ENCODE measurements around the gene PDGFA. TPM values are rescaled to one million over a fixed set of nuclear protein-coding genes. Genes with fewer than 3 reads are reported as not detected.

Gene PDGFA
- total RNA-seq, 1 experiment from 2014 or later: 129 TPM

DNA sequence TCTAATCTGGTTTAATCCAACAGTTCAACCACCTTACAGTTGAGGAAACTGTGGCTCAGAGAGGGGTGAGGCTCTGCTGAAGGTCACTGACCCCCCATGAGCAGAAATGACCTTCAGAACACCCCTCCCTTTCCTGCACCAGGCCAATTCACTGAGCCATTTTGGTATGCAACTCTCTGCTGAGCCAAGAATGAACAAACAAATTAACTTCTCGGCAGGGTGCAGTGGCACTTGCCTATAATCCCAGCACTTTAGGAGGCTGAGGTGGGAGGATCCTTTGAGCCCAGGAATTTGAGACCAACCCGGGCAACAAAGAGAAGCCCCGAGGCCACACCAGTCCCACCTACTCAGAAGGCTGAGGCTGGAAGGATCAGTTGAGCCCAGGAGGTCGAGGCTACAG lies 29.8 kb downstream of the PDGFA start:
- Mint-ChIP-seq H3K27ac (no peak overlapping the region), H3K9me3 (peaks cover 8% of the 10 kb centered on the region), H3K27me3 (ENCODE audit: low read depth) (no peaks in the 10 kb centered on the region; the same call in 1 of the 2 replicates), H3K4me3 (no peak overlapping the region), H3K4me1 (peaks cover 6% of the 10 kb centered on the region), H3K36me3 (no peaks in the 10 kb centered on the region)
- ChIA-PET POLR2A (no interaction called here), CTCF (interaction anchor here (1.1 kb wide), 1 partner anchor 222 kb away, joined by 3 read pairs; no protein-coding TSS in a partner anchor)
- ATAC-seq: no peak
- TF ChIP-seq, protein P1, sequence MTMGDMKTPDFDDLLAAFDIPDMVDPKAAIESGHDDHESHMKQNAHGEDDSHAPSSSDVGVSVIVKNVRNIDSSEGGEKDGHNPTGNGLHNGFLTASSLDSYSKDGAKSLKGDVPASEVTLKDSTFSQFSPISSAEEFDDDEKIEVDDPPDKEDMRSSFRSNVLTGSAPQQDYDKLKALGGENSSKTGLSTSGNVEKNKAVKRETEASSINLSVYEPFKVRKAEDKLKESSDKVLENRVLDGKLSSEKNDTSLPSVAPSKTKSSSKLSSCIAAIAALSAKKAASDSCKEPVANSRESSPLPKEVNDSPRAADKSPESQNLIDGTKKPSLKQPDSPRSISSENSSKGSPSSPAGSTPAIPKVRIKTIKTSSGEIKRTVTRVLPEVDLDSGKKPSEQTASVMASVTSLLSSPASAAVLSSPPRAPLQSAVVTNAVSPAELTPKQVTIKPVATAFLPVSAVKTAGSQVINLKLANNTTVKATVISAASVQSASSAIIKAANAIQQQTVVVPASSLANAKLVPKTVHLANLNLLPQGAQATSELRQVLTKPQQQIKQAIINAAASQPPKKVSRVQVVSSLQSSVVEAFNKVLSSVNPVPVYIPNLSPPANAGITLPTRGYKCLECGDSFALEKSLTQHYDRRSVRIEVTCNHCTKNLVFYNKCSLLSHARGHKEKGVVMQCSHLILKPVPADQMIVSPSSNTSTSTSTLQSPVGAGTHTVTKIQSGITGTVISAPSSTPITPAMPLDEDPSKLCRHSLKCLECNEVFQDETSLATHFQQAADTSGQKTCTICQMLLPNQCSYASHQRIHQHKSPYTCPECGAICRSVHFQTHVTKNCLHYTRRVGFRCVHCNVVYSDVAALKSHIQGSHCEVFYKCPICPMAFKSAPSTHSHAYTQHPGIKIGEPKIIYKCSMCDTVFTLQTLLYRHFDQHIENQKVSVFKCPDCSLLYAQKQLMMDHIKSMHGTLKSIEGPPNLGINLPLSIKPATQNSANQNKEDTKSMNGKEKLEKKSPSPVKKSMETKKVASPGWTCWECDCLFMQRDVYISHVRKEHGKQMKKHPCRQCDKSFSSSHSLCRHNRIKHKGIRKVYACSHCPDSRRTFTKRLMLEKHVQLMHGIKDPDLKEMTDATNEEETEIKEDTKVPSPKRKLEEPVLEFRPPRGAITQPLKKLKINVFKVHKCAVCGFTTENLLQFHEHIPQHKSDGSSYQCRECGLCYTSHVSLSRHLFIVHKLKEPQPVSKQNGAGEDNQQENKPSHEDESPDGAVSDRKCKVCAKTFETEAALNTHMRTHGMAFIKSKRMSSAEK (CRISPR knock-in tag; IDR thresholded peaks at IDR 0.05; ENCODE audit: borderline replicate concordance): no peak
- TF ChIP-seq RORB (CRISPR knock-in tag; IDR thresholded peaks at IDR 0.05) (no peak), GRHL2 (CRISPR knock-in tag; IDR thresholded peaks at IDR 0.05; ENCODE audit: insufficient replicate concordance, severe bottlenecking) (no peak), ZNF219 (CRISPR knock-in tag; IDR thresholded peaks at IDR 0.05; ENCODE audit: borderline replicate concordance) (no peak), ZNF416 (CRISPR knock-in tag; IDR thresholded peaks at IDR 0.05) (no peak), NFATC4 (CRISPR knock-in tag; IDR thresholded peaks at IDR 0.05) (no peak), NR1H2 (CRISPR knock-in tag; IDR thresholded peaks at IDR 0.05) (no peak), NFE2L1 (CRISPR knock-in tag; IDR thresholded peaks at IDR 0.05) (no peak), EMX1 (CRISPR knock-in tag; IDR thresholded peaks at IDR 0.05) (no peak), ZNF138 (CRISPR knock-in tag; conservative IDR thresholded peaks at IDR 0.05) (no peak), FOXP1 (CRISPR knock-in tag; IDR thresholded peaks at IDR 0.05; ENCODE audit: borderline replicate concordance) (no peak), CBFB (CRISPR knock-in tag; IDR thresholded peaks at IDR 0.05; ENCODE audit: low read depth) (no peak), NR2C2 (CRISPR knock-in tag; IDR thresholded peaks at IDR 0.05) (no peak), GTF2I (CRISPR knock-in tag; conservative IDR thresholded peaks at IDR 0.05) (no peak), ESRRA (CRISPR knock-in tag; IDR thresholded peaks at IDR 0.05; ENCODE audit: borderline replicate concordance) (no peak; the same call in 1 of the 2 replicates)
- TF ChIP-seq, protein P2, sequence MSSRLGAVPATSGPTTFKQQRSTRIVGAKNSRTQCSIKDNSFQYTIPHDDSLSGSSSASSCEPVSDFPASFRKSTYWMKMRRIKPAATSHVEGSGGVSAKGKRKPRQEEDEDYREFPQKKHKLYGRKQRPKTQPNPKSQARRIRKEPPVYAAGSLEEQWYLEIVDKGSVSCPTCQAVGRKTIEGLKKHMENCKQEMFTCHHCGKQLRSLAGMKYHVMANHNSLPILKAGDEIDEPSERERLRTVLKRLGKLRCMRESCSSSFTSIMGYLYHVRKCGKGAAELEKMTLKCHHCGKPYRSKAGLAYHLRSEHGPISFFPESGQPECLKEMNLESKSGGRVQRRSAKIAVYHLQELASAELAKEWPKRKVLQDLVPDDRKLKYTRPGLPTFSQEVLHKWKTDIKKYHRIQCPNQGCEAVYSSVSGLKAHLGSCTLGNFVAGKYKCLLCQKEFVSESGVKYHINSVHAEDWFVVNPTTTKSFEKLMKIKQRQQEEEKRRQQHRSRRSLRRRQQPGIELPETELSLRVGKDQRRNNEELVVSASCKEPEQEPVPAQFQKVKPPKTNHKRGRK (CRISPR knock-in tag; IDR thresholded peaks at IDR 0.05; ENCODE audit: borderline replicate concordance): no peak
- TF ChIP-seq, protein P3, sequence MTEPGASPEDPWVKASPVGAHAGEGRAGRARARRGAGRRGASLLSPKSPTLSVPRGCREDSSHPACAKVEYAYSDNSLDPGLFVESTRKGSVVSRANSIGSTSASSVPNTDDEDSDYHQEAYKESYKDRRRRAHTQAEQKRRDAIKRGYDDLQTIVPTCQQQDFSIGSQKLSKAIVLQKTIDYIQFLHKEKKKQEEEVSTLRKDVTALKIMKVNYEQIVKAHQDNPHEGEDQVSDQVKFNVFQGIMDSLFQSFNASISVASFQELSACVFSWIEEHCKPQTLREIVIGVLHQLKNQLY (CRISPR knock-in tag; IDR thresholded peaks at IDR 0.05): no peak
- TF ChIP-seq, protein P4, sequence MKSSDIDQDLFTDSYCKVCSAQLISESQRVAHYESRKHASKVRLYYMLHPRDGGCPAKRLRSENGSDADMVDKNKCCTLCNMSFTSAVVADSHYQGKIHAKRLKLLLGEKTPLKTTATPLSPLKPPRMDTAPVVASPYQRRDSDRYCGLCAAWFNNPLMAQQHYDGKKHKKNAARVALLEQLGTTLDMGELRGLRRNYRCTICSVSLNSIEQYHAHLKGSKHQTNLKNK (CRISPR knock-in tag; IDR thresholded peaks at IDR 0.05): no peak
- TF ChIP-seq, protein P5, sequence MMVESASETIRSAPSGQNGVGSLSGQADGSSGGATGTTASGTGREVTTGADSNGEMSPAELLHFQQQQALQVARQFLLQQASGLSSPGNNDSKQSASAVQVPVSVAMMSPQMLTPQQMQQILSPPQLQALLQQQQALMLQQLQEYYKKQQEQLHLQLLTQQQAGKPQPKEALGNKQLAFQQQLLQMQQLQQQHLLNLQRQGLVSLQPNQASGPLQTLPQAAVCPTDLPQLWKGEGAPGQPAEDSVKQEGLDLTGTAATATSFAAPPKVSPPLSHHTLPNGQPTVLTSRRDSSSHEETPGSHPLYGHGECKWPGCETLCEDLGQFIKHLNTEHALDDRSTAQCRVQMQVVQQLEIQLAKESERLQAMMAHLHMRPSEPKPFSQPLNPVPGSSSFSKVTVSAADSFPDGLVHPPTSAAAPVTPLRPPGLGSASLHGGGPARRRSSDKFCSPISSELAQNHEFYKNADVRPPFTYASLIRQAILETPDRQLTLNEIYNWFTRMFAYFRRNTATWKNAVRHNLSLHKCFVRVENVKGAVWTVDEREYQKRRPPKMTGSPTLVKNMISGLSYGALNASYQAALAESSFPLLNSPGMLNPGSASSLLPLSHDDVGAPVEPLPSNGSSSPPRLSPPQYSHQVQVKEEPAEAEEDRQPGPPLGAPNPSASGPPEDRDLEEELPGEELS (CRISPR knock-in tag; IDR thresholded peaks at IDR 0.05): no peak
- DNase-seq (ENCODE audit: low spot score): peak; percentile 14
